ENCODE results near the gene RFTN1. TPM values are rescaled to one million over a fixed set of nuclear protein-coding genes. Genes with fewer than 3 reads are reported as not detected.

The RFTN1 gene
- total and polyA plus RNA-seq, 2 of the 8 experiments (the other 6 are each of a cell fraction or from before 2014, with no cell fraction given), result 4.6 to 6.7 TPM

GRCh38 chr3:16428612-16429011, 84.9 kb downstream of the RFTN1 start (continued):
- TF ChIP-seq SP4 (IDR thresholded peaks at IDR 0.05; ENCODE audit: low read length) (no peak), ZNF274 (IDR thresholded peaks at IDR 0.05; ENCODE audit: borderline replicate concordance, extremely low read depth, low read length) (no peak), PHF8 (conservative IDR thresholded peaks at IDR 0.05; ENCODE audit: low read depth, low read length) (no peak), TEAD4 (IDR thresholded peaks at IDR 0.05; ENCODE audit: low read depth, low read length) (no peak)

Data from H1 (cell line).